Activated naive CD8-positive, alpha-beta T cell (primary cell): ENCODE data around the gene IKZF1.
"Not testable (repeated sequence)": the region's sequence is repeated elsewhere in the genome, so short reads cannot be mapped to it uniquely, and the experiment has no call there.

Source experiments
- H3K27ac Mint-ChIP-seq: one replicate; pipeline ENCODE4 v1.8.0; 2021; ENCODE audit warnings: mixed read lengths
- H3K27me3 Mint-ChIP-seq: one replicate; pipeline ENCODE4 v1.8.0; 2021; ENCODE audit warnings: mixed read lengths
- H3K36me3 Mint-ChIP-seq: one replicate; pipeline ENCODE4 v1.8.0; 2021; ENCODE audit warnings: mixed read lengths
- H3K4me1 Mint-ChIP-seq: one replicate; pipeline ENCODE4 v1.8.0; 2021; ENCODE audit warnings: low read depth, mixed read lengths
- H3K4me3 Mint-ChIP-seq: one replicate; pipeline ENCODE4 v1.8.0; 2021; ENCODE audit warnings: mild to moderate bottlenecking, mixed read lengths
- H3K9me3 Mint-ChIP-seq: one replicate; pipeline ENCODE4 v1.8.0; 2021; ENCODE audit warnings: low read depth, mixed read lengths

IKZF1 gene

DNA sequence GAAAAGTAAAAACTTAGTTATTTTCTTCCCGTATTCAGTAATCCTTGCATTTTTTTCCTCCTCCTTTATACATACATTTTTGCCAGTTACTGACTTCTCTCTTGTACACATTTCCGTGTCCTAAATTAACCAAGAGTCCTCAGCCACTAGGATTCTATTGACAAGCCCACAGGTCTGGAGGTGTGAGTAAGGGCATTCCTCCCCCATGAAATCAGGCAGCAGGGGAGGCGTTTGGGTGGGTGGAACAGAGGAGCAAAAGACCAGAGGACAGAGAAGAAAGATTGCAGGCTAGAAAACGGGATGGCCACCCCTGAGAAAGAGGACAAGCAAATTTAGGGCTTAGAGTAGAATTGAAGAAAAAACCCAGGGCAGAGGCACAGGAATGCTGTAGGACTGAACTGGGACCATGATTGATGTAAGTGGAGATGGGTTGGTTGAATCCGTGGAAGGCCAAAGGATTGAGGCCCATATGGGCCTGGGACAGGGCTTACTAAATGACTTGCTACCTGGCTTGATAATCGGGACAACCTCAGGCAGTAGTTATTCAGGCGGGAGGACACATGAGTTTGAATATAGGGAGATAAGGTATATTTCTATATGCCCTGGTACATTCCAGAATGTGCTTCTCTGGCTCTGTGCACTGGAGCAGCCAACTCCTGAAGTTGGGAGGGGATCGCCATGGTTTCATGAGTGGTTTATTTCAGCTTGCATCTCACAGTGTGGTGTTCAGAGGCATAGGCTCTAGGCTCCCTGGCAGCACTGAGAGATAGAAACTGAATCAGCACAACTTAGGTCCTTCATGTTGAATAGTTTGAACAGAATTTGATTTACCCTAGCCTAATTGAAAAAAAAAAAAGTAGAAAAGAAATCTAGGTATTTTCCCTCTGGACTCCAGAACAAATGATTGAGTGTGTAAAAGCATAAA, 28.0 kb downstream of the IKZF1 start:
- Mint-ChIP-seq H3K27me3 (no peaks in the 10 kb centered on the region), H3K27ac (no peak overlapping the region), H3K4me3 (no peak overlapping the region), H3K9me3 (no peaks in the 10 kb centered on the region), H3K4me1 (peaks cover 68% of the 10 kb centered on the region), H3K36me3 (peaks cover 34% of the 10 kb centered on the region)

DNA sequence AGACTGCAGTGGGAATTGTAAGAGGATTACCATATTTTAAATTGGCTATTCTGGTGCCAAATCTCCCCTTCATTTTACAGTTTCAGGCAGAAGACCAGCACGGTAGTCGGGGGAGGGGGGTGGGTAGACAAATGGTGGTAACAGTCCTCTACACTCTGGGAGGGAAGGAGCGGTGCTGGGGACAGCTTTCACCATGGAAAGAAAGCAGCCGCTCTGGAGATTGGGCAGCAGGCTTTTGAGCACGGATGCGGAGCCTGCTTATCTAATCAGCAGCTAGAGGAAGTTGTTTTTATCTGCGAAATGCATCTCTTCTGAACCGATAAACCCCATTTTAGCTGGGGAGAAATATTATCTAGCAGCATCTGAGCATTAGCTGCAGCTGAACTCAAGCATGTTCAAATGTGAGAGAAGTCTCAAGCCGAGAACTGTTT, 28.7 kb downstream of the IKZF1 start:
- no peaks in the 10 kb centered on the region for H3K27me3 Mint-ChIP-seq
- H3K9me3 Mint-ChIP-seq: no peaks in the 10 kb centered on the region
- H3K4me1 Mint-ChIP-seq: peaks cover 68% of the 10 kb centered on the region
- peaks cover 29% of the 10 kb centered on the region for H3K36me3 Mint-ChIP-seq
- H3K27ac Mint-ChIP-seq: no peak overlapping the region
- H3K4me3 Mint-ChIP-seq: no peak overlapping the region

DNA sequence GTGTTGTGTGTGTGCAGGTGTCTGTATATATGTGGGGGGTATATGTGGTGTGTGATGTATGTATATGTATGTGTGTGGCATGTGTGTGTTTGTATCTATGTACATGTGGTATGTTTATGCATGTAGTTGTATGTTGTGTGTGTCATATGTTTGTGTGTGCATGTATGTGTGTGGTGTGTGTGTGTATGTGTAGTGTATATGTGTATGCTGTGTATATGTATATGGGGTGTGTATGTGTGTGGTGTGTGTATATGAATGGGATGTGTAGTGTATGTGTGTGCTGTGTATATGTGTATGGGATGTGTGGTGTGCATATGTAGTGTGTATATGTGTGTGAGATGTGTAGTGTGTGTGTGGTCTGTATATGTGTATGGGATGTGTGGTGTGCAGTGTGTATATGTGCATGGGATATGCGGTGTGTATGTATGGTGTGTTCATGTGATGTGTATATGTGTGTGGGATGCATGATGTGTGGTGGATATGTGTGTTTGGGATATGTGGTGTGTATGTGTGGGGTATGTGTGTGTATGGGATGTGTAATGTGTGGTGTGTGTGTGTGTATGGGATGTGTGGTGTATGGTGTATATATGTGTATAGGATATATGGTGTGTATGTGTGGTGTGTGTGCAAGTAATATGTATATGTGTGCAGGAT, 30.0 kb downstream of the IKZF1 start:
- H3K9me3 Mint-ChIP-seq: no peaks in the 10 kb centered on the region
- H3K36me3 Mint-ChIP-seq: peaks cover 24% of the 10 kb centered on the region
- no peaks in the 10 kb centered on the region for H3K27me3 Mint-ChIP-seq
- H3K27ac Mint-ChIP-seq: no peak overlapping the region
- no peak overlapping the region for H3K4me3 Mint-ChIP-seq
- H3K4me1 Mint-ChIP-seq: peaks cover 70% of the 10 kb centered on the region

DNA sequence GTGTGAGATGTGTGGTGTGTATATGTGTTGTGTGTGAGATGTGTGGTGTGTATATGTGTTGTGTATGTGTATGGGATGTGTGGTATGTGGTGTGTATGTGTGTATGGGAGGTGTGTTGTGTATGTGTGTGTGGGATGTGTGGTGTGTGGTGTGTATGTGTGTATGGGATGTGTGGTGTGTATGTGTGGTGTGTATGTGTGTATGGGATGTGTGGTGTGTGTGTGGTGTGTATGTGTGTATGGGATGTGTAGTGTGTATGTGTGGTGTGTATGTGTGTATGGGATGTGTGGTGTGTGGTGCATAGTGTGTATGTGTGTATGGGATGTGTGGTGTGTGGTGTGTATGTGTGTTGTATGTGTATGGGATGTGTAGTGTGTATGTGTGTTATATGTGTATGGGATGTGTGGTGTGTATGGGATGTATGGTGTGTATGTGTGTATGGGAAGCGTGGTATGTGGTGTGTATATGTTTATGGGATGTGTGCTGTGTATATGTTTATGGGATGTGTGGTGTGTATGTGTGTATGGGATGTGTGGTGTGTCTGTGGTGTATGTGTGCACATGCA, 30.8 kb downstream of the IKZF1 start:
- Mint-ChIP-seq H3K4me1 (peaks cover 70% of the 10 kb centered on the region), H3K4me3 (no peak overlapping the region), H3K27ac (no peak overlapping the region), H3K9me3 (no peaks in the 10 kb centered on the region), H3K36me3 (peaks cover 23% of the 10 kb centered on the region), H3K27me3 (no peaks in the 10 kb centered on the region)

DNA sequence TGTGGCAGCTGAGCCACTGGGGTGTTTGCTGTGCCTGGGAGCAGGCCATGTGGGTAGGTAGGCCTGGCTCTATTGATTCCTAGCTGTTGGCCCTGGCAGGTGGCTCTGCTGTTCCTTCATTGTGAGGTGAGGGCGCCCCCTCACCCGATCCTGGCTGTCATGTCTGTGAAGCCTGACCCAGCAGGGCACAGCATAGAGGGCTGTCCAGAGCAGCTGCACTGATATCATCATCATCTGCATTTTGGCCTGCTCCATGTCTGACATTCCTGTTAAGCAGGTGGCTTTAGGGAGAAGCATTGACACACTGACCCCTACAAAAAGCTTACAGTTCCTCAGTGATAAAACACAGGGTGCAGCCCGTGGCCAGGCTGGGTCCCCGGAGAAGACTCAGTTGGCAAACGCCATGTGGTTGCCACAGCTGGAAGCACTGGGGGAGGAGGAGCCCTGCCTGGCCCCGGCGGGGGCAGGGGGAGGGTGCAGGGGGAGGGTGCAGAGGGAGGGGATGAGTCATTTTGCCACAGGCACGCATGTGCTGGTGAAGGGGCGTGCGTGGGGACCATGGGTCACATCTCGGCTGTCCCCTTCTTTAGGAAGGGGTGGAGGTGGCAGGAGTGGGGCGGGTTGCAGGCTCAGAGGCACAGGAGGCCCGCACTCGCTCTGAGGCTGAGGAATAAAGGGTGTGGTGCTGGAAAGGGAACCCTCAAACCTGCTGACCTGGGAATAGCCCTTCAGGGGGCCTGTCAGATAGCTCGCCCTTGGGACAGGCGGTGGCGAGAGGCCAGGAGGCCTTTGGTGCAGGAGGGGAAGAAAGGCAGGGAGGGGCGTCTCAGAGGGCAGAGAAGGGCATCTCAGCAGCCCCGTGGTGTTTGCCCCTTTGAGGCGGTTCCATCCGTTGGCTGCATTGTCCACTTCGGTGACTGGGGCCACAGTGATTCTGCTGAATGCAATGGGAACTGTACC, 31.6 kb downstream of the IKZF1 start:
- Mint-ChIP-seq H3K4me3 (no peak overlapping the region), H3K4me1 (peaks cover 70% of the 10 kb centered on the region), H3K27me3 (no peaks in the 10 kb centered on the region), H3K9me3 (no peaks in the 10 kb centered on the region), H3K27ac (no peak overlapping the region), H3K36me3 (peaks cover 16% of the 10 kb centered on the region)

DNA sequence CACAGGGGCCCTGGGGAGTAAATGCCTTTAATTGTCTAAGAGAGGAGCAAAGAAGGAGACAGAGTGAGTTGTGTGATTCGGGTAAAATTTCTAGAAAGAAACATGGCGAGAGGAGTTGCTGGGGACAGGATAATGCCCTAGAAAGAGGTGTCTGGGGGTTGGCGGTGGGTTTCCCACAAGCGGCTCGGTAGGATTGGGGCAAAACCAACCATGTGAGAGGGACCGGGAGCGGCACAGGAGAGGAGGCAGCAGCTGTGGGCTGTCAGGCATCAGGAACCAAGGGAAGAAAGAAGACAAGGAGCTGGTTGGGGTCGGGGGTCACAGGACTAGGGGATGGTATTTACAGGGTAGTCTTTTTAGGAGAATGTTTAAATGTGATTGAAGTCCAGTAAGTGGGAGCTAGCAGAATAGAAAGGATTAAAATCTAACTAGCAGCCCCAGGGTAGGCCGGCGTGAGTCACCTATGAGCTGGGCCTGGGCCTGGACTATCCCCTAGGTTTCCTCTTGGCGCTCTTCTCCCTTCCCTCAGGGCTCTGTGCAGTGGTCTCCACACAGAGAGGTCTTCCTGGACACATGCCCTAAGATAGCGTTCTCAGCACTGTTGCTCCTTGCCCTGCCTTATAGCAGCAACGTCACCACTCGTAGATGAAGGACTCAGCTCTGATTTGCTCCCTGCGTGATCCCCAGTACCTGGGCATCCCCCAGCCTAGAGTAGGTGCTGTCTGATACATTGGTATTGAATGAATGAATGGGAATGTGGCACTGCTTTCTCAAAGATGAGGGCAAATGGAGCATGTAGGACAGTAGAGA, 32.6 kb downstream of the IKZF1 start:
- H3K4me1 Mint-ChIP-seq: peaks cover 69% of the 10 kb centered on the region
- no peaks in the 10 kb centered on the region for H3K9me3 Mint-ChIP-seq
- H3K27ac Mint-ChIP-seq: no peak overlapping the region
- H3K4me3 Mint-ChIP-seq: no peak overlapping the region
- H3K36me3 Mint-ChIP-seq: peaks cover 15% of the 10 kb centered on the region
- no peaks in the 10 kb centered on the region for H3K27me3 Mint-ChIP-seq

DNA sequence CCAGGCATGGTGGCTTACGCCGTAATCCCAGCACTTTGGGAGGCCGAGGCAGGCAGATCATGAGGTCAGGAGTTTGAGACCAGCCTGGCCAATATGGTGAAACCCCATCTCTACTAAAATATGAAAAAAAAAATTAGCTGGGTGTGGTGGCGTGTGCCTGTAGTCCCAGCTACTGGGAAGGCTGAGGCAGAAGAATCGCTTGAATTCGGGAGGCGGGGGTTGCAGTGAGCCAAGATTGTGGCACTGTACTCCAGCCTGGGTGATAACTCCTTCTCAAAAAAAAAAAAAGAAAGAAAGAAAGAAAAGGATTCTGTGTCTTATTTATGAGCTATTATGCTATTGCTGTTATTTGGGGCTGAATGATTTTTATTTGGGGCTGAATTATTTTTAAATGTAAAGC, 35.0 kb downstream of the IKZF1 start:
- not testable (repeated sequence) for H3K27ac Mint-ChIP-seq, H3K4me3 Mint-ChIP-seq, H3K27me3 Mint-ChIP-seq, H3K9me3 Mint-ChIP-seq
- H3K4me1 Mint-ChIP-seq: peaks cover 82% of the 10 kb centered on the region
- H3K36me3 Mint-ChIP-seq: peaks cover 20% of the 10 kb centered on the region

DNA sequence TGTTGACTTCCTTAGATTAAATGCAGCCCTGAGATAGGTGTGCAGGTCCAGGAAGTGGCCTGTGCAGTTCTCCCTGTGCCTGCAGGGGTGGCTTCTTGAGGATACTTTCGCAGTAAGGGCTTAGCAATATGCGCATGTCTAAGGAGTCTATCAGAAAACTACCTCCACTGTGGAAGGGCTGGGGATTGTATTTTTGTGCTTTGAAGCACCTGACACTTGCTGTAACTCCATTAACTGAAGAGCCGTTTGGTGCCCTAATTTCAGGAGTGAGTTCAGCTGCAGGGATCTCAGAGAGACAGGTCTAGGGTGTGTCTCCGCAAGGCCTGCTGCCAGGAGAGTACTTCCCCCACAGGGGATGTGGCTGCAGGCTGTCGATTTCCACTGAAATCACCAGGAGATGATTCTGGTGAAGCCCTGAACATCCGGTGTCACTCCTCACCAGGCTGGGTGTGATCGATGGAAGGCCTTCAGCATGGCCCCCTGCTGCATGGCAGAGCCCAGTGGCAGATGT, 35.5 kb downstream of the IKZF1 start:
- Mint-ChIP-seq H3K27ac (no peak overlapping the region), H3K27me3 (no peaks in the 10 kb centered on the region), H3K4me1 (peaks cover 86% of the 10 kb centered on the region)

DNA sequence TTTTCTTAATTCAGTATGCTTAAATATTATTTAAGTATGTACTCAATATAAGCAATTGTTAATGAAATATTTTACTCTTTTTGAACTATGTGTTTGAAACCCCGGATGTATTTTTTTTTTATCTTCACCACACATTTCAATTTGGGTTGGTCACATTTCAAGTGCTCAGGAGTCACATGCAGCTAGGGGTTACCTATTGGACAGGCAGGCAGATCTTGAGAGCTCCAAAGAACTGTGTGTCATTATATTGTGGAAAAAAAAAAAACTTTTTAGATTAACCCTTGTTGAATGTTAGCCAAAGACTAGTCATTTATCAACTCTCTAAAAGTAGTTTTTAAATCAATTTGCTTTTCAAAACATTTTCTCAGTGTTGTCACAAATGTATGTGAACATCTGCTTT, 37.2 kb downstream of the IKZF1 start:
- Mint-ChIP-seq H3K4me1 (peaks cover 96% of the 10 kb centered on the region), H3K27ac (no peak overlapping the region), H3K27me3 (no peaks in the 10 kb centered on the region), H3K4me3 (peak overlapping the region; percentile 79), H3K9me3 (no peaks in the 10 kb centered on the region), H3K36me3 (peaks cover 33% of the 10 kb centered on the region)

More for the DNA sequence above, 35.5 kb downstream of the IKZF1 start:
- H3K4me3 Mint-ChIP-seq: no peak overlapping the region
- no peaks in the 10 kb centered on the region for H3K9me3 Mint-ChIP-seq
- peaks cover 23% of the 10 kb centered on the region for H3K36me3 Mint-ChIP-seq

DNA sequence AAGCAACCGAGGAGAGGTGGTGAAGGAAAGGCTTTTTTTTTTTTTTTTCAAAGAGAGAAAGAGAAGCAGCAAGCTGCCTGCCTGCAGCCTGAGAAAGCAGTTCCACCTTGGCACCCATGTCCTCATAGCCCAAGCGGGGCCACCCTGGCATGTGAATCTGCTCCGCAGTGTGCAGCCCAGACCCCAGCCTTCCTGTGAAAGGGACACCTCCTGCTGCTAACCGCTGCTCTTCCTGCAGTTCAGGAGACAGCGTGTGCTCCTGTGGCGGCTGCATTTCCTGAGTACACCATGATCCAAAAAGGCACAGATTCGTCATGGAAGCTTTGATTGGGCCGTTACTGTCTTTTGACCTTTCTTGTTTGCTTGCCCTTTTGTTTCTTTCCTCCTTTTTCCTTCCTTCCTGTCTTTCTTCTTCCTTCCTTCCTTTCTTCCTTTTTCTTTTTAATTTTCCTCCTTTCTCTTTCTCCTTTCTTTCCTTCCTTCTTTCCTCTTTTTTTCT, 38.1 kb downstream of the IKZF1 start:
- peaks cover 96% of the 10 kb centered on the region for H3K4me1 Mint-ChIP-seq
- peaks cover 33% of the 10 kb centered on the region for H3K36me3 Mint-ChIP-seq
- H3K4me3 Mint-ChIP-seq: peak overlapping the region; percentile 79
- H3K27me3 Mint-ChIP-seq: no peaks in the 10 kb centered on the region
- H3K27ac Mint-ChIP-seq: no peak overlapping the region
- no peaks in the 10 kb centered on the region for H3K9me3 Mint-ChIP-seq

DNA sequence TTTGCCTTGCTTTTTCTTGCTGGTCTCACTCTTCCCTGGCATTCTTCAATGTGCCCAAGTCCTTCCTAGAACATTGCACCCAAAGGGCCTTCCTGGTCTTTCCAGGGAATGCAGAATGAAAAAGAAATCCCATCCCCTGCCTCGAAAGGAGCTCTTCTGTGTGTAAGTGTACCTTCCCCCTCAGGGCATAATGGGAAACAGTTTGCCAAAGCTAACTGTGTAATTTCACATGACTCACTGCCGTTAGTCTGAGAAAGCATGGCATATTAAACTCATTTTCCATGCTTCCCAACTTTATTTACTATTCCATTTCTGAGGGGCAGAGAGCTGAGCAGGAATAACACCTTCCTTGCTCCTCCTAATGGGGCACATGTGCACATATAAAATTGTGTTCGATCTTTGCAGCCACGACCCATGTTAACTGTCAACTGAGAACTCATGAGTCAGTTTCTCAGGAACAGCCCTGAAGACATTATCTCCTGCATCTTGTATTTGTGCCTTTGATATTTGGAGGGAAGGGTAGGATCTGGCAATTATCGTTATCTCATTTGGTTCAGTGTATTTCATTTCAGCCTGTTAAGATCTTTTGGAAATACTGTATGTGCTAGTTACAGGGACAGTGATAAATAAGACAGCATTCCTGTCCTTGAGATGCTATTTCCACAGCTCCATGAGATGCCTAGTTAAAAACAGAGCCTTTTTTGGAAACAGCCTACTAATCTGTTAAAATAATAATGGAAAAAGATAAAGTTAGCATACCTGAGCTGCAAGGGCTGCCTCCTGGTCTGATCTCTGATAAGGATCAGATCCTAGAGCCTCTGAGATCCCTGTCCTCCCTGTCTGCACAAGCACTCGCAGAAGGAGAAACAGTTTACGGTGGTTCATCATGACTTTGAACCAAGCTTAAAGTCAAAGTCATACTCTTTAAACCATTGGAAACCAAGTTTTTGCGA, 42.3 kb downstream of the IKZF1 start:
- Mint-ChIP-seq H3K4me1 (peaks cover 97% of the 10 kb centered on the region), H3K4me3 (peak overlapping the region; percentile 80), H3K9me3 (no peaks in the 10 kb centered on the region), H3K27me3 (no peaks in the 10 kb centered on the region), H3K36me3 (peaks cover 41% of the 10 kb centered on the region), H3K27ac (peak overlapping the region; percentile 95)

DNA sequence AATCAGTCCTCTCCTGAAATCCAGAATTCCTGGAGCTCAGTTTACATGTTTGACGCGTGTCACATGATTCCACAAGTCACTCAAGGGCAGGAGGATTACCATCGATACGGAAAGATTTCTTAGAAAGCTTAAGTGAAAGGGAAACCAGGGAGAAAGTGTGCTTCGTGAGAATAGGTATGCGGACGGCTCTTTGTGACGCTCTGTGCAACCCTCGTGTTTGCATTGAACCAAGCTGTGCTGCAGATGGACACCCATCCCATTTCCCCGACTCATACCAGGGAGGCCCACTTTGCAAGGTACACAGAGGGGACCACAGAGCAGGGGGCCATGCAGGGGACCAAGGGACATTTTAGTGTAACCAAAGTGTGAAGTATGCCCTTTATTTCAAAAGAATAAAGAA, 43.2 kb downstream of the IKZF1 start:
- Mint-ChIP-seq H3K4me3 (peak overlapping the region; percentile 80), H3K9me3 (no peaks in the 10 kb centered on the region), H3K27me3 (no peaks in the 10 kb centered on the region), H3K4me1 (peaks cover 94% of the 10 kb centered on the region), H3K27ac (peak overlapping the region; percentile 95), H3K36me3 (peaks cover 43% of the 10 kb centered on the region)
